GM23248 (cell line): ENCODE data around the gene GPR162.

Source experiments
- EZH2 ChIP-seq: fragments of 200-600 bp; sonication (generic); IDR thresholded peaks from 2 replicates; pipeline ENCODE4 v1.6.1; 2018; ENCODE audit warnings: antibody characterized with exemption, mild to moderate bottlenecking; ENCODE audit not compliant: insufficient read depth, poor library complexity, severe bottlenecking
- EZH2phosphoT487 ChIP-seq: fragments of 200-600 bp; sonication (generic); IDR thresholded peaks from 2 replicates; pipeline ENCODE4 v1.6.1; 2018; ENCODE audit warnings: antibody characterized with exemption, moderate library complexity, mild to moderate bottlenecking, low read depth; ENCODE audit not compliant: insufficient read depth

DNA sequence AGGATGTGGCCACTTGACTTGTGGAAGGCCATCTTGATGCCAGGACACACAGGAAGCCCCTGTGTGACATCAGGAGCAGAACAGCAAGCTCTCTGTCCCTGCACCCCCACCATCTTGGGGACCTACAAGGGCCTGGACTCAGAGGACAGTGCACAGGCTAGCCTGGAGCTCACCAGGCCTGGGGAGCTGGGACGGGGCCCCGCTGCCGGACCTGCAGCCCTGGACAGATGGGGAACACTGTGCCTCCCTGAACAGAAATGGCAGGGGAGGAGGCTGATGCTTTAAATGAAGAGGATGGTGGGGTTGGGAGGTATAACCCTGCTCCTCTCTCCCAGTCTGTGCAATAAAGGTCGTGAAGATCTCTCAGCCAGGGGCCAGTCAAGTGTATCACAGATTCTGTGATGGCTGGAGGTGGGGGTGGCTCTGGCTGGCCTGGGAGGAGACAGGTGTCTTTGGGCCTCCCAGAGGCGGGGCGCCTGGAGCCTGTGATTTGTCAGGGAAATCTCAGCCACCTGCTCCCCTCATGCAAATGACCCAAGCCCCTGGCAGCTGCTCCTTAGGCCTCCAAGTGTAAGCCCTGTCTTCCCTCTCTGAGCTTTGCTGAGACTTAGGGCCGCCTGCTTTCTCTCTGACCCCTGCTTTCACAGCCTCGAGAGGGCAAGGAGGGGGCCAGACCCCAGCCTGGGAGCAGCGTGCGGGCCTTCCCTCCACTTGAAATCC, 18.0 kb downstream of the GPR162 start:
- TF ChIP-seq EZH2phosphoT487 (no peak), EZH2 (no peak)
